Mesenchymal stem cell (in vitro differentiated cells and primary cell): ENCODE measurements around the gene EID3.

ENCODE experiments used
- DNase-seq: peaks from one replicate; pipeline ENCODE4 v3.0.0-alpha.2; 2013
- H2AFZ ChIP-seq: one replicate; pipeline ENCODE4 v1.6.1; 2013; ENCODE audit warnings: low read depth, mild to moderate bottlenecking, control low read depth, inconsistent platforms, low read length, moderate library complexity
- H2AK5ac ChIP-seq: 2 replicates; pipeline ENCODE4 v1.6.1; 2013; ENCODE audit warnings: low read length, moderate library complexity, mild to moderate bottlenecking, inconsistent platforms; ENCODE audit not compliant: severe bottlenecking
- H2BK120ac ChIP-seq: one replicate; pipeline ENCODE4 v1.6.1; 2013; ENCODE audit warnings: low read depth, mild to moderate bottlenecking, inconsistent platforms, low read length, moderate library complexity
- H2BK12ac ChIP-seq, 2 experiments: one replicate each; pipeline ENCODE4 v1.6.1; 2013; ENCODE audit warnings: inconsistent platforms in 2 of 2, low read length in 2 of 2, mild to moderate bottlenecking in 2 of 2, moderate library complexity in 2 of 2, control low read depth in 1 of 2
- H2BK15ac ChIP-seq: one replicate; pipeline ENCODE4 v1.6.1; 2013; ENCODE audit warnings: mild to moderate bottlenecking, low read depth, inconsistent platforms; ENCODE audit not compliant: poor library complexity, severe bottlenecking
- H2BK5ac ChIP-seq: 2 replicates; pipeline ENCODE4 v1.6.1; 2013; ENCODE audit warnings: low read depth, mild to moderate bottlenecking, low read length, control low read depth, inconsistent platforms; ENCODE audit not compliant: poor library complexity, severe bottlenecking
- H3K14ac ChIP-seq, 2 experiments: one replicate each; pipeline ENCODE4 v1.6.1; 2013; ENCODE audit warnings: inconsistent platforms in 2 of 2, low read length in 2 of 2, control low read depth in 1 of 2, mild to moderate bottlenecking in 1 of 2, moderate library complexity in 1 of 2
- H3K18ac ChIP-seq, 2 experiments: one replicate each; pipeline ENCODE4 v1.6.1; 2013; ENCODE audit warnings: inconsistent platforms in 2 of 2, low read length in 2 of 2, control low read depth in 1 of 2, low read depth in 1 of 2, mild to moderate bottlenecking in 1 of 2
- H3K23ac ChIP-seq, 2 experiments: one replicate each; pipeline ENCODE4 v1.6.1; 2013; ENCODE audit warnings: inconsistent platforms in 2 of 2, low read length in 2 of 2, mild to moderate bottlenecking in 2 of 2, moderate library complexity in 2 of 2, control low read depth in 1 of 2
- H3K27ac ChIP-seq: 2 replicates; pipeline ENCODE4 v1.5.1; 2013; ENCODE audit warnings: mild to moderate bottlenecking, moderate library complexity, low read length, control low read depth, inconsistent platforms; ENCODE audit not compliant: poor library complexity, severe bottlenecking
- H3K27me3 ChIP-seq, 2 experiments: 2 replicates each; pipeline versions ENCODE4 v1.6.1 to v1.7.0; 2013; ENCODE audit warnings: low read length in 2 of 2, mild to moderate bottlenecking in 2 of 2, moderate library complexity in 2 of 2, control low read depth in 1 of 2, inconsistent platforms in 1 of 2; ENCODE audit not compliant: control insufficient read depth in 1 of 2, insufficient read depth in 1 of 2
- H3K36me3 ChIP-seq, 2 experiments: 2 replicates each; pipeline versions ENCODE4 v1.6.1 to v1.7.0; 2013; ENCODE audit warnings: low read length in 2 of 2, control low read depth in 1 of 2, inconsistent platforms in 1 of 2, low read depth in 1 of 2, mild to moderate bottlenecking in 1 of 2; ENCODE audit not compliant: insufficient read depth in 2 of 2, control insufficient read depth in 1 of 2
- H3K4ac ChIP-seq, 2 experiments: one replicate each; pipeline ENCODE4 v1.6.1; 2013; ENCODE audit warnings: inconsistent platforms in 2 of 2, low read length in 2 of 2, mild to moderate bottlenecking in 2 of 2, moderate library complexity in 2 of 2, control low read depth in 1 of 2, low read depth in 1 of 2
- H3K4me1 ChIP-seq: 2 replicates; pipeline ENCODE4 v1.6.1; 2013; ENCODE audit warnings: low read depth, low read length, control low read depth; ENCODE audit not compliant: control insufficient read depth, insufficient read depth
- H3K4me2 ChIP-seq: 2 replicates; pipeline ENCODE4 v1.6.1; 2013; ENCODE audit warnings: low read length, mild to moderate bottlenecking, inconsistent platforms; ENCODE audit not compliant: poor library complexity, severe bottlenecking
- H3K4me3 ChIP-seq, 2 experiments: 2 replicates each; pipeline versions ENCODE4 v1.5.1 to v1.7.0; 2013; ENCODE audit warnings: low read length in 2 of 2, mild to moderate bottlenecking in 2 of 2, control low read depth in 1 of 2, low read depth in 1 of 2; ENCODE audit not compliant: insufficient read depth in 1 of 2
- H3K79me1 ChIP-seq: replicated peaks from 2 replicates; pipeline ENCODE4 v1.6.1; 2013; ENCODE audit warnings: mild to moderate bottlenecking, control low read depth, low read length, inconsistent platforms; ENCODE audit not compliant: poor library complexity, severe bottlenecking
- H3K9ac ChIP-seq: 2 replicates; pipeline ENCODE4 v1.7.0; 2013; ENCODE audit warnings: mild to moderate bottlenecking, low read length, moderate library complexity
- H3K9me3 ChIP-seq: 2 replicates; pipeline ENCODE4 v1.7.0; 2013; ENCODE audit warnings: mild to moderate bottlenecking, low read length; ENCODE audit not compliant: control insufficient read depth
- H4K8ac ChIP-seq: one replicate; pipeline ENCODE4 v1.6.1; 2013; ENCODE audit warnings: inconsistent platforms, mild to moderate bottlenecking, low read length, moderate library complexity
- H4K91ac ChIP-seq: one replicate; pipeline ENCODE4 v1.6.1; 2013; ENCODE audit warnings: mild to moderate bottlenecking, low read length, inconsistent platforms
- WGBS: methylation state at CpG from one replicate; pipeline ENCODE4 v1.1.7; 2013; ENCODE audit warnings: mixed read lengths; 5-methylcytosine and 5-hydroxymethylcytosine counted together

The EID3 gene

DNA sequence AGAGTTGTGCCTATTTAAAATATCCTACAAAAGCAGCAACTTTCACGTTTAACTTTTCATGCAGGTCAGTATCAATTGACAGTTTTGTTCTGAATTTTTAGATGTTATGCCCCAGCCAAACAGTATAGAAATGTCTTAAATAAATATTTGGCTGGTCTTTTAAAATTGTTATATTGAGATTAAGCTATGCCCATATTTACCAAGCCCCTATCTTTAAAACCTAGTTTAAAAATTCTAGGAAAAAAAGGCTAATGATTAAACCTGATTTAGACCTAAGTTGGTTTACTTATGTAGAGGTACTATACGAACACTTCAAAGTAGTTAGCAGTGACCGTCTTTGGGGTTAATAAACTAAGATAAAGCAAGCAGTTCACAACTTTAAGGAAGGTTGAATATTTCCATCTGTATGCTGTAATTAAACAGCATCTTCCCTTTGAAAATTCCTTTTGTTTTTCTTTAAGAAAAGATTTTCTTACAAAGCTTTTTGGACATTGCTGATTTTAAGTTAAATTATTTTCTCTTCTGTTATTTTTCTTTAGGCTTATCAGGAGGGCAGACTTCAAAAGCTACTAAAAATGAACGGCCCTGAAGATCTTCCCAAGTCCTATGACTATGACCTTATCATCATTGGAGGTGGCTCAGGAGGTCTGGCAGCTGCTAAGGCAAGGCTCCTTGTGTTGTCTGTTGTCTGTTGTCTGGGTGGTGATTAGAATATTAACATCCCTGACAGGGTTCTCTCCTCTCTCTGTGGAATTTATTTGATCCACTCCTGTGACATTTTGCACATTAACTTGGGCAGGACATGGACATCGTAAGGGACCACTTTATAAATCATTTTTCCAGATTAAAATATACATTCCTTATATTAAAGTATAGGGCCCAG is 7.5 kb downstream of the EID3 start:
- H3K4ac ChIP-seq: no peak overlapping the region
- no peak overlapping the region for H2BK5ac ChIP-seq
- H3K14ac ChIP-seq: no peak overlapping the region
- H2AK5ac ChIP-seq: no peak overlapping the region
- H3K9ac ChIP-seq: peak overlapping the region; percentile 15
- no peak overlapping the region for H3K27ac ChIP-seq
- no peak overlapping the region for H2BK12ac ChIP-seq
- no peak overlapping the region for H3K4me3 ChIP-seq
- H2AFZ ChIP-seq: no peak overlapping the region
- H3K9me3 ChIP-seq: no peaks in the 10 kb centered on the region
- no peak overlapping the region for H2BK120ac ChIP-seq
- no peak overlapping the region for H3K23ac ChIP-seq
- H4K8ac ChIP-seq: no peak overlapping the region
- no peak overlapping the region for H2BK15ac ChIP-seq
- H3K4me2 ChIP-seq: no peak overlapping the region
- 100% methylated on average over 2 of the region's 5 CpGs for WGBS
- H4K91ac ChIP-seq: no peak overlapping the region
- no peak for DNase-seq
- peaks cover 2% of the 10 kb centered on the region for H3K4me1 ChIP-seq
- no peak overlapping the region for H3K18ac ChIP-seq
- H3K79me1 ChIP-seq: peaks cover 12% of the 10 kb centered on the region
- H3K36me3 ChIP-seq: peaks cover 6 to 92% of the 10 kb centered on the region in 2 experiments
- H3K27me3 ChIP-seq: no peaks in the 10 kb centered on the region

DNA sequence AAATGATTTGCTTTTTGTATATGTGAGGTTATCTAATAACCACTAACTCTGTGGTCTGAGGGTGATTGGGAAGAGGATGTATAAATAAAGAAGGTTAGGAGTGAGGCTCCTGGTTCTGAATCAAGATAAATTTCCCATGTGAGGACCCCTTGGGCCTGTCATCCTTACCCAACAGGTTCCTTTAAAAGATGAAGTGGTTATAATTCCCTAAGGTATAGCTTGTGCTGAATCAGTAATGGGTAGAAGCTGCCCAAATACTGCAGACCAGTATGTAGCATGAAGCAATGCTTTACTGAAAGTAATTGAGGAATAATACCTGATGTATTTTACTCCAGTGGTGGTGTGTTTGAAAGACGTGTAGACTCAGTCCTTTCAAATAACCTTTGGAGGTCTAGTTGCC is 8.7 kb downstream of the EID3 start:
- Histone ChIP-seq H2BK120ac (no peak overlapping the region), H3K79me1 (peaks cover 14% of the 10 kb centered on the region), H3K27me3 (no peaks in the 10 kb centered on the region), H3K9ac (no peak overlapping the region), H3K4me1 (peaks cover 2% of the 10 kb centered on the region), H3K18ac (no peak overlapping the region), H4K8ac (no peak overlapping the region), H2AFZ (no peak overlapping the region), H2AK5ac (no peak overlapping the region), H3K4me2 (no peak overlapping the region), H3K23ac (no peak overlapping the region), H4K91ac (no peak overlapping the region), H3K4ac (no peak overlapping the region), H3K4me3 (no peak overlapping the region), H2BK5ac (no peak overlapping the region), H3K36me3 (peaks cover 6 to 90% of the 10 kb centered on the region in 2 experiments), H3K14ac (no peak overlapping the region), H3K9me3 (no peaks in the 10 kb centered on the region), H2BK12ac (no peak overlapping the region), H2BK15ac (no peak overlapping the region), H3K27ac (no peak overlapping the region)
- 100% methylated on average over 1 of the region's 1 CpG for WGBS
- no peak for DNase-seq

DNA sequence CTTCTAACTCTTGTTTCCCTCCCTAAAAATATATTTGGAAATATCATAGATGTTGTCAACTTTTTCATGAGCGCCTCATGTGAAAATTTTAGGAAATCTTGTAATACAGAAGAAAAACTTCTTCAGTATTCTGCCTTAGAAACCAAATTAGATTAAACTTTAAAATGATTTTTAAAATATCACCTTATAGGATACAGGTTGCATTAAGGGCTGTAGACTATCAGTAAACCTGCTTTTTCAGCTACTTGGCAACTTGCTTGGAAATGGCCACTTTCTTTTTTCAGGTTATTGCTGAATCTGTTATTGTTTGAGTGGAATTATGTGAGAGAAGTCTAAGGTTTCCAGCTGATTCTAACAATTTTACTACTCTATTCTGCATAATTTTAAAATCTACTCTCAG is 9.1 kb downstream of the EID3 start:
- Histone ChIP-seq H2AK5ac (no peak overlapping the region), H3K4me3 (no peak overlapping the region), H3K27me3 (no peaks in the 10 kb centered on the region), H4K8ac (no peak overlapping the region), H3K36me3 (peaks cover 9 to 90% of the 10 kb centered on the region in 2 experiments), H3K27ac (no peak overlapping the region), H3K9ac (peak overlapping the region; percentile 2), H3K14ac (no peak overlapping the region), H3K4me2 (no peak overlapping the region), H2BK5ac (no peak overlapping the region), H3K18ac (no peak overlapping the region), H4K91ac (no peak overlapping the region), H3K9me3 (no peaks in the 10 kb centered on the region), H2AFZ (no peak overlapping the region), H2BK15ac (no peak overlapping the region), H2BK120ac (no peak overlapping the region), H3K4ac (no peak overlapping the region), H3K4me1 (peaks cover 2% of the 10 kb centered on the region), H3K23ac (no peak overlapping the region), H3K79me1 (peaks cover 18% of the 10 kb centered on the region), H2BK12ac (no peak overlapping the region)
- no peak for DNase-seq
- no CpG with 5 or more reads among the region's 1 CpG for WGBS

DNA sequence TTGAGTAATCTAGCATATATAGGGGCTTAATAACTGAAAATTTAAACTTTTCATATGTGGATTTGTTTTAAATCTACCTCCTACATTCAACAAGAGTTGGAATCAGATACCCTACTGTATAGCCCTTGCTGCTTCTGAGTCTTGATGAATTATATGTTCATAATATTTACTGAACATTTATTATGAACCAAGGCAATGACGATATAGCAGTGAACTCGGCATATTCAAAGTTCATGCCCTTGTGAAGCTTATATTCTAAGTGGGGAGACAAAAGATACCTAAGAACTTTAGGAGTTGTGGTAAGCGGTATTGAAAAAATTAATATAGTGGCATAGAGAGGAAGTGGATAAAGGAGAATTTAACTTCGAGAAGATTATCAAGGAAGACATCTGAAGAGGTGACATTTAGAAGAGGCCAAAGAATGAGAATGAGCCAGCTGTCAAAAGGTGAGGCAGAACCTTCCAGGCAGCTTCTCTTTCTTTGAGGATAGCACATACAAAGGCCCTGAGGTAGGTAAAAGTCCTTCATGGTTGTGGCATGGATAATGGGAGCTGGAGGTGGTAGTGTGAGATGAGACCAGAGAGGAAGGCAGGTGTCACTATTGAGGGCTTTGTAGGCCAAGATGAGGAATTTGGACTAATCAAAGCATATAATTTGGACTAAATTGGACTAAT is 10.2 kb downstream of the EID3 start:
- Histone ChIP-seq H3K18ac (no peak overlapping the region), H3K9ac (no peak overlapping the region), H3K4me1 (peaks cover 2% of the 10 kb centered on the region), H3K36me3 (peaks cover 12 to 96% of the 10 kb centered on the region in 2 experiments), H3K27ac (no peak overlapping the region), H3K4me3 (no peak overlapping the region), H3K4me2 (no peak overlapping the region), H3K4ac (no peak overlapping the region), H2AK5ac (no peak overlapping the region), H3K14ac (no peak overlapping the region), H2BK120ac (no peak overlapping the region), H2BK15ac (no peak overlapping the region), H2AFZ (no peak overlapping the region), H2BK5ac (no peak overlapping the region), H4K8ac (peak overlapping the region; percentile 37), H3K23ac (no peak overlapping the region), H2BK12ac (no peak overlapping the region), H3K79me1 (peaks cover 20% of the 10 kb centered on the region), H4K91ac (no peak overlapping the region), H3K9me3 (no peaks in the 10 kb centered on the region), H3K27me3 (no peaks in the 10 kb centered on the region)
- 85% methylated on average over 4 of the region's 4 CpGs for WGBS
- DNase-seq: no peak
